GM18951 (cell line): Measurements from ENCODE around the gene HBB.

Experiments
- POLR2A ChIP-seq: IDR thresholded peaks from 4 replicates; pipeline ENCODE4 v1.6.1; 2011; ENCODE audit warnings: mild to moderate bottlenecking; ENCODE audit not compliant: insufficient read length, insufficient read depth; ENCODE audit errors: extremely low read depth
- in situ Hi-C: fragments of 300-500 bp; cut with MboI; formaldehyde crosslinking; loops from one replicate; pipeline ENCODE4 v1.12.0; 2022; ENCODE audit warnings: low sequenced_read_pairs, mixed read lengths, inconsistent platforms; ENCODE audit not compliant: unreplicated experiment

HBB gene

GRCh38 chr11:5241458-5241857 lies 14.6 kb upstream of the HBB start:
- TF ChIP-seq POLR2A, result no peak
- in situ Hi-C loops, result no loop called here

GRCh38 chr11:5240458-5240857 lies 13.6 kb upstream of the HBB start:
- TF ChIP-seq POLR2A, result no peak
- in situ Hi-C loops, result no loop called here

GRCh38 chr11:5240056-5240455 lies 13.2 kb upstream of the HBB start:
- no peak for TF ChIP-seq POLR2A
- in situ Hi-C loops, result no loop called here

- in situ Hi-C loops, result no loop called here
- TF ChIP-seq POLR2A, result no peak
Observed at GRCh38 chr11:5239046-5239445, 12.2 kb upstream of the HBB start.

GRCh38 chr11:5238486-5238885 lies 11.6 kb upstream of the HBB start:
- no peak for TF ChIP-seq POLR2A
- in situ Hi-C loops, result no loop called here

- in situ Hi-C loops, result no loop called here
- TF ChIP-seq POLR2A, result no peak
Observed at GRCh38 chr11:5237420-5237819, 10.5 kb upstream of the HBB start.

GRCh38 chr11:5235364-5236095 lies 8.7 kb upstream of the HBB start:
- TF ChIP-seq POLR2A, result no peak
- in situ Hi-C loops, result no loop called here

- in situ Hi-C loops, result no loop called here
- TF ChIP-seq POLR2A, result no peak
Observed at GRCh38 chr11:5234381-5234834, 7.5 kb upstream of the HBB start, which contains the start of gene HBD. Gene HBD, minus strand, starts transcription at chr11:5234483. Its CDS starts 50 bp downstream, at chr11:5234433.

- no peak for TF ChIP-seq POLR2A
- in situ Hi-C loops, result no loop called here
Observed at GRCh38 chr11:5233307-5233706, 6.4 kb upstream of the HBB start.

GRCh38 chr11:5232821-5233220 lies 6.0 kb upstream of the HBB start:
- in situ Hi-C loops, result no loop called here
- no peak for TF ChIP-seq POLR2A

GRCh38 chr11:5232176-5232575 lies 5.3 kb upstream of the HBB start:
- in situ Hi-C loops, result no loop called here
- no peak for TF ChIP-seq POLR2A

GRCh38 chr11:5231111-5231510 lies 4.2 kb upstream of the HBB start:
- TF ChIP-seq POLR2A, result no peak
- in situ Hi-C loops, result no loop called here

- in situ Hi-C loops, result no loop called here
- TF ChIP-seq POLR2A, result no peak
Observed at GRCh38 chr11:5230266-5230665, 3.4 kb upstream of the HBB start.

- no peak for TF ChIP-seq POLR2A
- in situ Hi-C loops, result no loop called here
Observed at GRCh38 chr11:5229796-5230195, 2.9 kb upstream of the HBB start.
